ENCODE results near the gene MYO1A. TPM values are rescaled to one million over a fixed set of nuclear protein-coding genes. Genes with fewer than 3 reads are reported as not detected.

The MYO1A gene
- total RNA-seq, 4 donors from 2014 or later = 0.38 to 0.48 TPM; not detected in 2

GRCh38 chr12:57096099-57096572 lies 46.2 kb upstream of the MYO1A start:
- no peak for DNase-seq
- no peaks in the 10 kb centered on the region for H3K9me3 ChIP-seq
- peak overlapping the region; percentile 76 to 100 (median 98) for H3K27ac ChIP-seq
- no peaks in the 10 kb centered on the region for H3K27me3 ChIP-seq
- H3K36me3 ChIP-seq = peaks cover 26 to 94% (median 35%) of the 10 kb centered on the region in 3 donors
- intact Hi-C loops (cut with DNase I) = no loop called here
- peaks cover 52 to 100% (median 57%) of the 10 kb centered on the region in 3 donors for H3K4me1 ChIP-seq
- TF ChIP-seq POLR2A (IDR thresholded peaks at IDR 0.05) (peak in 1 of 4 donors; percentile 7), CTCF (IDR thresholded peaks at IDR 0.05) (no peak)
- H3K4me3 ChIP-seq = no peak overlapping the region
- WGBS, 2 donors = 49 to 54% methylated on average over 4 to 6 of the region's 6 CpGs

GRCh38 chr12:57095440-57095839 lies 45.5 kb upstream of the MYO1A start:
- H3K9me3 ChIP-seq = no peaks in the 10 kb centered on the region
- peak overlapping the region; percentile 76 to 100 (median 98) for H3K27ac ChIP-seq
- H3K4me1 ChIP-seq = peaks cover 55 to 100% (median 64%) of the 10 kb centered on the region in 3 donors
- H3K4me3 ChIP-seq = no peak overlapping the region
- DNase-seq = no peak
- H3K27me3 ChIP-seq = no peaks in the 10 kb centered on the region
- H3K36me3 ChIP-seq = peaks cover 26 to 92% (median 35%) of the 10 kb centered on the region in 3 donors
- no peak for TF ChIP-seq POLR2A (IDR thresholded peaks at IDR 0.05)
- 42 to 65% methylated on average over 2 to 3 of the region's 3 CpGs for WGBS, 2 donors
- intact Hi-C loops (cut with DNase I) = no loop called here

GRCh38 chr12:57094208-57095160 lies 44.6 kb upstream of the MYO1A start:
- Histone ChIP-seq H3K27ac (peak overlapping the region; percentile 76 to 100 (median 98)), H3K9me3 (no peaks in the 10 kb centered on the region), H3K4me3 (peak overlapping the region in 2 of 4 donors; percentile 6 to 38), H3K27me3 (no peaks in the 10 kb centered on the region), H3K36me3 (peaks cover 23 to 82% (median 35%) of the 10 kb centered on the region in 3 donors), H3K4me1 (peaks cover 55 to 99% (median 66%) of the 10 kb centered on the region in 3 donors)
- 24 to 43% methylated on average over 11 to 15 of the region's 15 CpGs for WGBS, 2 donors
- no peak for TF ChIP-seq POLR2A (IDR thresholded peaks at IDR 0.05)
- no peak for TF ChIP-seq CTCF (IDR thresholded peaks at IDR 0.05)
- DNase-seq = no peak
- intact Hi-C loops (cut with DNase I) = no loop called here

- H3K27ac ChIP-seq = peak overlapping the region; percentile 76 to 100 (median 98)
- no peaks in the 10 kb centered on the region for H3K27me3 ChIP-seq
- 4 to 8% methylated on average over 9 of the region's 24 CpGs for WGBS, 2 donors
- H3K36me3 ChIP-seq = peaks cover 19 to 74% (median 34%) of the 10 kb centered on the region in 3 donors
- peak in 5 of 6 experiments; percentile 19 to 47 (median 32) for TF ChIP-seq CTCF (IDR thresholded peaks at IDR 0.05)
- TF ChIP-seq POLR2A (IDR thresholded peaks at IDR 0.05) = no peak
- intact Hi-C loops (cut with DNase I) = no loop called here
- H3K4me1 ChIP-seq = peaks cover 49 to 90% (median 66%) of the 10 kb centered on the region in 3 donors
- H3K9me3 ChIP-seq = no peaks in the 10 kb centered on the region
- DNase-seq = no peak
- peak overlapping the region in 2 of 4 donors; percentile 6 to 38 for H3K4me3 ChIP-seq
These were observed 43.7 kb upstream of the MYO1A start for GRCh38 chr12:57093415-57094207.

- no peak for DNase-seq
- Histone ChIP-seq H3K9me3 (no peaks in the 10 kb centered on the region), H3K4me1 (peaks cover 50 to 89% (median 66%) of the 10 kb centered on the region in 3 donors), H3K36me3 (peaks cover 19 to 67% (median 28%) of the 10 kb centered on the region in 3 donors), H3K4me3 (peak overlapping the region in 1 of 4 donors; percentile 38), H3K27me3 (no peaks in the 10 kb centered on the region), H3K27ac (peak overlapping the region; percentile 76 to 100 (median 98))
- intact Hi-C loops (cut with DNase I) = no loop called here
- 33 to 39% methylated on average over 2 of the region's 4 CpGs for WGBS, 2 donors
- TF ChIP-seq POLR2A (IDR thresholded peaks at IDR 0.05) (no peak), CTCF (IDR thresholded peaks at IDR 0.05) (no peak)
These were observed 43.0 kb upstream of the MYO1A start for GRCh38 chr12:57092876-57093414.
